ENCODE measurements around the gene ZFYVE27.

DNA sequence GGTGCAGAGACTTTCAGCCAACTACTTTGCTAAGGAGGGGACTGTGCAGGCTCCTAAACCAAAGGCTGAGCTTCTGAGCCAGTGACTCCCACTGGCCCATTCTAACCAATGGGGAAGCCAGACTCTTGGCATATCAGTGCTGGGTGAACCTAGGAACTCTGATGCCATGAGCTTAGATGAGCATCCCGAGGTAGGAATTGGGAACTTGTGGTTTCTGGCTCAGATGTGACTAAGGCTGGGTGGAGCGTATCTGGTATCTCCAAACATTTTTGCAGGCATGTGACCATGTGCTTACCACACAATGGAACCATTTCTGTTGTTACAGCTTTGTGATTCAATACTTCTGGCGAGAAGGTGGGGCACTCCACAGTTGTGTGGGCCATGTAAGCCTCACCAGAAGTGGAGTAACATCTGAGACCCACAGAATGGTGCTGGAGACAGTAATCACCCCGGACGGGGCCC lies 47.3 kb upstream of the ZFYVE27 start:
- no peak for TF ChIP-seq CTCF (IDR thresholded peaks at IDR 0.05)
- no peak for TF ChIP-seq POLR2A (IDR thresholded peaks at IDR 0.05)

Data from Peyer's patch (tissue), 4 donors.